Testis (tissue), 2 donors: Measurements from ENCODE around the gene NOS1AP.

Experiments
- POLR2A ChIP-seq: fragments of 450-650 bp; IDR thresholded peaks from one replicate; pipeline ENCODE4 v1.6.1; 2017; ENCODE audit warnings: antibody characterized with exemption, mild to moderate bottlenecking, moderate library complexity
- TF ChIP-seq, protein P1 (sequence below), 3 experiments: fragments of 450-650 bp in 2 of 3; fragments of 200-600 bp in 1 of 3; sonication (generic) in 1 of 3; IDR thresholded peaks; one replicate each; pipeline ENCODE4 v1.5.1; 2016 to 2019; ENCODE audit warnings: antibody characterized with exemption in 3 of 3, mild to moderate bottlenecking in 2 of 3, moderate library complexity in 1 of 3

DNA sequence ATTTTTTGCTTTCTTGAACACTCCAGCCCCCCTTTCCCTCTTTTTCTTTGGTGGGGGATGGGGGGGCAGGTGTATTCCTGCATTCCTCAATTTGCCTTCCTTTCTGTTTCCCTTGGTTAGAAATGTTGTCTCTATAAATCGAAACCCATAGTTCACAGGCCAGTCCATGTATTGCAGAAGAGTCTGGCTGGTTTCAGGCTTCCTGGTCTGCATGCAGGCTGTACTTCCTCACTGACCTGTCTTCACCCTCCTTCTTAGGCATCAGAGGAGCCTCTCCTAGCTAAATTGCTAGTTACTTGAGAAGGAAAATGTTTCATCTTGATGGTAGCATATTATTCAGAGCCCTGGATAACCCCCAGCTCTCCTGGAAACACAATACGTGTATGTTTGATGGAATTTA is 167.1 kb downstream of the NOS1AP start:
- TF ChIP-seq, protein P1, sequence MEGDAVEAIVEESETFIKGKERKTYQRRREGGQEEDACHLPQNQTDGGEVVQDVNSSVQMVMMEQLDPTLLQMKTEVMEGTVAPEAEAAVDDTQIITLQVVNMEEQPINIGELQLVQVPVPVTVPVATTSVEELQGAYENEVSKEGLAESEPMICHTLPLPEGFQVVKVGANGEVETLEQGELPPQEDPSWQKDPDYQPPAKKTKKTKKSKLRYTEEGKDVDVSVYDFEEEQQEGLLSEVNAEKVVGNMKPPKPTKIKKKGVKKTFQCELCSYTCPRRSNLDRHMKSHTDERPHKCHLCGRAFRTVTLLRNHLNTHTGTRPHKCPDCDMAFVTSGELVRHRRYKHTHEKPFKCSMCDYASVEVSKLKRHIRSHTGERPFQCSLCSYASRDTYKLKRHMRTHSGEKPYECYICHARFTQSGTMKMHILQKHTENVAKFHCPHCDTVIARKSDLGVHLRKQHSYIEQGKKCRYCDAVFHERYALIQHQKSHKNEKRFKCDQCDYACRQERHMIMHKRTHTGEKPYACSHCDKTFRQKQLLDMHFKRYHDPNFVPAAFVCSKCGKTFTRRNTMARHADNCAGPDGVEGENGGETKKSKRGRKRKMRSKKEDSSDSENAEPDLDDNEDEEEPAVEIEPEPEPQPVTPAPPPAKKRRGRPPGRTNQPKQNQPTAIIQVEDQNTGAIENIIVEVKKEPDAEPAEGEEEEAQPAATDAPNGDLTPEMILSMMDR (IDR thresholded peaks at IDR 0.05), result no peak
- no peak for TF ChIP-seq POLR2A
